ENCODE data around the gene SF1. TPM values are rescaled to one million over a fixed set of nuclear protein-coding genes. Genes with fewer than 3 reads are reported as not detected.

Gene SF1
- total and polyA plus RNA-seq, 2 donors (not counting 3 experiments of a cell fraction or from before 2014, with no cell fraction given) = 95.0 to 342 TPM

GRCh38 chr11:64726867-64727530 lies 51.3 kb downstream of the SF1 start:
- no peak overlapping the region for H2AFZ ChIP-seq (ENCODE audit: low read depth, low read length)
- FAIRE-seq = no peak
- intact Hi-C loops (cut with micrococcal nuclease) = no loop called here
- no TSS peak for BruUV-seq (replicated peaks)
- H3K9ac ChIP-seq (replicated peaks; ENCODE audit: extremely low read depth, insufficient read depth, low read length) = no peak overlapping the region
- no peak overlapping the region for H3K27ac ChIP-seq (ENCODE audit: insufficient read depth, low read depth, low read length)
- dilution Hi-C loops (cut with MboI; ENCODE audit: extremely low pct_ligation_motif_present, low sequenced_read_pairs) = no loop called here
- no peak for TF ChIP-seq MYC (IDR thresholded peaks at IDR 0.05; ENCODE audit: low read depth, low read length)
- TF ChIP-seq MAX (IDR thresholded peaks at IDR 0.05; ENCODE audit: insufficient read depth, insufficient read length) = no peak
- no peak for TF ChIP-seq GATA2 (IDR thresholded peaks at IDR 0.05; ENCODE audit: insufficient read depth, insufficient read length, low read depth, low read length)
- TF ChIP-seq JUN (IDR thresholded peaks at IDR 0.05; ENCODE audit: borderline replicate concordance, insufficient read depth, insufficient read length, low read depth) = no peak
- no peak for TF ChIP-seq CTCF (IDR thresholded peaks at IDR 0.05; ENCODE audit: extremely low read depth in 1 of 2, insufficient read depth in 1 of 2, low read depth in 1 of 2, low read length in 2 of 2)
- no peak for TF ChIP-seq POLR2A (IDR thresholded peaks at IDR 0.05; ENCODE audit: low read depth, low read length)
- TF ChIP-seq EZH2 (IDR thresholded peaks at IDR 0.05; ENCODE audit: borderline replicate concordance, low read depth, low read length, severe bottlenecking) = no peak
- no peak for TF ChIP-seq POLR2AphosphoS5 (IDR thresholded peaks at IDR 0.05; ENCODE audit: insufficient read depth, low read depth, low read length)
- TF ChIP-seq FOS (IDR thresholded peaks at IDR 0.05; ENCODE audit: borderline replicate concordance, insufficient read depth, low read length) = no peak
- H3K4me1 ChIP-seq (ENCODE audit: control insufficient read depth, extremely low read depth, insufficient read depth, low read length) = no peaks in the 10 kb centered on the region
- POLR2A ChIA-PET = interaction anchor here (0.7 kb wide), 1 partner anchor 478 kb away, joined by 6 read pairs; no protein-coding TSS in a partner anchor
- H4K20me1 ChIP-seq (replicated peaks; ENCODE audit: control insufficient read depth, extremely low read depth, insufficient read depth, low read length) = no peaks in the 10 kb centered on the region
- no peaks in the 10 kb centered on the region for H3K36me3 ChIP-seq (ENCODE audit: control insufficient read depth in 2 of 2, extremely low read depth in 1 of 2, insufficient read depth in 2 of 2, low read length in 2 of 2)
- H3K27me3 ChIP-seq (ENCODE audit: control insufficient read depth in 2 of 2, insufficient read depth in 2 of 2, low read length in 2 of 2) = peaks cover 10 to 15% of the 10 kb centered on the region in 2 experiments
- H3K79me2 ChIP-seq (ENCODE audit: control insufficient read depth, insufficient read depth, low read length) = no peaks in the 10 kb centered on the region
- no peak overlapping the region for H3K4me2 ChIP-seq (ENCODE audit: insufficient read depth, low read length)
- no peaks in the 10 kb centered on the region for H3K9me3 ChIP-seq (replicated peaks; ENCODE audit: control insufficient read depth, insufficient read depth, low read length)
- CTCF ChIA-PET = interaction anchor here (2.4 to 2.5 kb wide), 2 partner anchors 16 to 38 kb away, joined by 14 read pairs; no protein-coding TSS in a partner anchor
- no peak overlapping the region for H3K4me3 ChIP-seq (replicated peaks in 1 of 3; ENCODE audit: insufficient read depth in 1 of 3, low read depth in 1 of 3, low read length in 3 of 3)
- no peak for DNase-seq (ENCODE audit: low read depth, low spot score)
- H3K9me1 ChIP-seq (replicated peaks; ENCODE audit: control insufficient read depth, extremely low read depth, insufficient read depth, low read length) = no peaks in the 10 kb centered on the region

Measured in endothelial cell of umbilical vein (primary cell).